BLaER1 (cell line): Measurements from ENCODE around the gene LRRC45.

Experiments
- H3K27ac ChIP-seq: shearing (Covaris generic); formaldehyde crosslinking; 2 replicates; pipeline ENCODE4 v1.8.1; 2022
- H3K27me3 ChIP-seq: shearing (Covaris generic); formaldehyde crosslinking; 2 replicates; pipeline ENCODE4 v1.8.1; 2022
- H3K36me3 ChIP-seq: shearing (Covaris generic); formaldehyde crosslinking; 2 replicates; pipeline ENCODE4 v1.8.1; 2022
- H3K4me1 ChIP-seq: shearing (Covaris generic); formaldehyde crosslinking; 2 replicates; pipeline ENCODE4 v1.8.1; 2022
- H3K4me2 ChIP-seq: shearing (Covaris generic); formaldehyde crosslinking; 2 replicates; pipeline ENCODE4 v1.8.1; 2022
- H3K4me3 ChIP-seq: shearing (Covaris generic); formaldehyde crosslinking; 2 replicates; pipeline ENCODE4 v1.8.1; 2022
- H3K9ac ChIP-seq: shearing (Covaris generic); formaldehyde crosslinking; 2 replicates; pipeline ENCODE4 v1.8.1; 2022
- H3K9me3 ChIP-seq: shearing (Covaris generic); formaldehyde crosslinking; 2 replicates; pipeline ENCODE4 v1.8.1; 2022
- H4K20me1 ChIP-seq: shearing (Covaris generic); formaldehyde crosslinking; 2 replicates; pipeline ENCODE4 v1.8.1; 2022
- Cebpa-rat ChIP-seq: shearing (Covaris generic); IDR thresholded peaks from 2 replicates; pipeline ENCODE4 v1.8.1; 2022

LRRC45 gene

GRCh38 chr17:82031303-82031884 is 8.3 kb downstream of the LRRC45 start, which contains the start of gene RAC3:
Gene RAC3, plus strand, starts transcription at chr17:82031678. Its CDS starts 84 bp downstream, at chr17:82031762.
- Histone ChIP-seq H3K4me2 (peak within 1 kb of the TSS; percentile 99), H3K36me3 (peaks cover 32% of the 10 kb centered on the region), H3K9me3 (no peaks in the 10 kb centered on the region), H3K4me1 (peaks cover 52% of the 10 kb centered on the region), H4K20me1 (peaks cover 41% of the 10 kb centered on the region), H3K4me3 (peak within 1 kb of the TSS; percentile 74), H3K27me3 (peaks cover 17% of the 10 kb centered on the region; the same call in 1 of the 2 replicates), H3K27ac (peak within 1 kb of the TSS; percentile 60), H3K9ac (peak within 1 kb of the TSS; percentile 79)
- TF ChIP-seq Cebpa-rat = no peak

- Histone ChIP-seq H3K4me3 (peak overlapping the region; percentile 74), H3K36me3 (peaks cover 26% of the 10 kb centered on the region), H3K27ac (peak overlapping the region; percentile 58), H3K9ac (peak overlapping the region; percentile 79), H3K27me3 (peaks cover 17% of the 10 kb centered on the region; the same call in 1 of the 2 replicates), H4K20me1 (peaks cover 48% of the 10 kb centered on the region), H3K4me1 (peaks cover 57% of the 10 kb centered on the region), H3K4me2 (peak overlapping the region; percentile 99), H3K9me3 (no peaks in the 10 kb centered on the region)
- TF ChIP-seq Cebpa-rat = no peak
Measured at GRCh38 chr17:82031885-82032627, 9.0 kb downstream of the LRRC45 start.

- H3K4me2 ChIP-seq = peak overlapping the region; percentile 99; the same call in 1 of the 2 replicates
- peaks cover 17% of the 10 kb centered on the region; the same call in 1 of the 2 replicates for H3K27me3 ChIP-seq
- H3K36me3 ChIP-seq = peaks cover 16% of the 10 kb centered on the region; the same call in 1 of the 2 replicates
- no peak overlapping the region for H3K9ac ChIP-seq
- no peak overlapping the region for H3K27ac ChIP-seq
- no peak overlapping the region for H3K4me3 ChIP-seq
- H3K9me3 ChIP-seq = no peaks in the 10 kb centered on the region
- peaks cover 48% of the 10 kb centered on the region for H4K20me1 ChIP-seq
- H3K4me1 ChIP-seq = peaks cover 63% of the 10 kb centered on the region
- TF ChIP-seq Cebpa-rat = no peak
Measured at GRCh38 chr17:82033359-82034085, 10.4 kb downstream of the LRRC45 start.

- peaks cover 6% of the 10 kb centered on the region; the same call in 1 of the 2 replicates for H3K36me3 ChIP-seq
- H3K9ac ChIP-seq = no peak overlapping the region; the same call in 1 of the 2 replicates
- peaks cover 17% of the 10 kb centered on the region; the same call in 1 of the 2 replicates for H3K27me3 ChIP-seq
- H4K20me1 ChIP-seq = peaks cover 46% of the 10 kb centered on the region
- peak overlapping the region; percentile 1; the same call in 1 of the 2 replicates for H3K4me2 ChIP-seq
- no peak overlapping the region for H3K27ac ChIP-seq
- H3K4me3 ChIP-seq = no peak overlapping the region
- peaks cover 59% of the 10 kb centered on the region for H3K4me1 ChIP-seq
- no peak for TF ChIP-seq Cebpa-rat
- no peaks in the 10 kb centered on the region for H3K9me3 ChIP-seq
Measured at GRCh38 chr17:82034371-82035011, 11.4 kb downstream of the LRRC45 start.

- H3K4me1 ChIP-seq = peaks cover 50% of the 10 kb centered on the region
- H3K4me3 ChIP-seq = no peak overlapping the region
- no peak for TF ChIP-seq Cebpa-rat
- H3K9ac ChIP-seq = no peak overlapping the region
- H4K20me1 ChIP-seq = peaks cover 38% of the 10 kb centered on the region
- no peak overlapping the region for H3K27ac ChIP-seq
- H3K4me2 ChIP-seq = peak overlapping the region; percentile 100
- H3K9me3 ChIP-seq = no peaks in the 10 kb centered on the region
- 0 out of 2 replicates have a peak, but pooled peaks cover 5% of the 10 kb centered on the region for H3K36me3 ChIP-seq
- peaks cover 17% of the 10 kb centered on the region; the same call in 1 of the 2 replicates for H3K27me3 ChIP-seq
Measured at GRCh38 chr17:82035488-82035887, 12.4 kb downstream of the LRRC45 start.

- Histone ChIP-seq H3K27ac (peak overlapping the region; percentile 82), H3K36me3 (0 out of 2 replicates have a peak, but pooled peaks cover 5% of the 10 kb centered on the region), H3K4me3 (peak overlapping the region; percentile 83), H3K9me3 (no peaks in the 10 kb centered on the region), H3K27me3 (peaks cover 17% of the 10 kb centered on the region; the same call in 1 of the 2 replicates), H3K4me2 (peak overlapping the region; percentile 100), H3K9ac (peak overlapping the region; percentile 92), H4K20me1 (peaks cover 38% of the 10 kb centered on the region), H3K4me1 (peaks cover 50% of the 10 kb centered on the region)
- TF ChIP-seq Cebpa-rat = no peak
Measured at GRCh38 chr17:82035956-82036633, 13.0 kb downstream of the LRRC45 start.

GRCh38 chr17:82036634-82037091 is 13.6 kb downstream of the LRRC45 start:
- TF ChIP-seq Cebpa-rat = no peak
- H3K9ac ChIP-seq = peak overlapping the region; percentile 92
- H3K4me3 ChIP-seq = peak overlapping the region; percentile 83
- 0 out of 2 replicates have a peak, but pooled peaks cover 5% of the 10 kb centered on the region for H3K36me3 ChIP-seq
- peak overlapping the region; percentile 82 for H3K27ac ChIP-seq
- H4K20me1 ChIP-seq = peaks cover 38% of the 10 kb centered on the region
- H3K27me3 ChIP-seq = peaks cover 17% of the 10 kb centered on the region; the same call in 1 of the 2 replicates
- H3K4me1 ChIP-seq = peaks cover 50% of the 10 kb centered on the region
- no peaks in the 10 kb centered on the region for H3K9me3 ChIP-seq
- peak overlapping the region; percentile 100 for H3K4me2 ChIP-seq

GRCh38 chr17:82037092-82037888 is 14.2 kb downstream of the LRRC45 start, which contains the start of gene DCXR:
Gene DCXR, minus strand, starts transcription at chr17:82037697. Its CDS starts 15 bp downstream, at chr17:82037682.
- Histone ChIP-seq H4K20me1 (peaks cover 36% of the 10 kb centered on the region), H3K4me2 (peak within 1 kb of the TSS; percentile 100), H3K36me3 (0 out of 2 replicates have a peak, but pooled peaks cover 5% of the 10 kb centered on the region), H3K9me3 (no peaks in the 10 kb centered on the region), H3K9ac (peak within 1 kb of the TSS; percentile 92), H3K27me3 (peaks cover 13% of the 10 kb centered on the region; the same call in 1 of the 2 replicates), H3K4me1 (peaks cover 45% of the 10 kb centered on the region), H3K4me3 (peak within 1 kb of the TSS; percentile 83), H3K27ac (peak within 1 kb of the TSS; percentile 82)
- TF ChIP-seq Cebpa-rat = no peak
